A172 (cell line): ENCODE data around the gene LIMS1. TPM values are rescaled to one million over a fixed set of nuclear protein-coding genes. Genes with fewer than 3 reads are reported as not detected.
"Not testable (repeated sequence)": the region's sequence is repeated elsewhere in the genome, so short reads cannot be mapped to it uniquely, and the experiment has no call there.

Experiments
- DNase-seq: peaks from one replicate; pipeline ENCODE4 v3.0.0-alpha.2; 2015; ENCODE audit warnings: low spot score
- total RNA-seq: library from RNA; depleted of rRNA; stranded (reverse); fragments of >200 nt; shearing (Covaris generic); gene quantifications from 2 replicates; pipeline ENCODE4 v1.2.3, GENCODE V29; 2014

The LIMS1 gene
- total RNA-seq, 1 experiment from 2014 or later, result 53.8 TPM

DNA sequence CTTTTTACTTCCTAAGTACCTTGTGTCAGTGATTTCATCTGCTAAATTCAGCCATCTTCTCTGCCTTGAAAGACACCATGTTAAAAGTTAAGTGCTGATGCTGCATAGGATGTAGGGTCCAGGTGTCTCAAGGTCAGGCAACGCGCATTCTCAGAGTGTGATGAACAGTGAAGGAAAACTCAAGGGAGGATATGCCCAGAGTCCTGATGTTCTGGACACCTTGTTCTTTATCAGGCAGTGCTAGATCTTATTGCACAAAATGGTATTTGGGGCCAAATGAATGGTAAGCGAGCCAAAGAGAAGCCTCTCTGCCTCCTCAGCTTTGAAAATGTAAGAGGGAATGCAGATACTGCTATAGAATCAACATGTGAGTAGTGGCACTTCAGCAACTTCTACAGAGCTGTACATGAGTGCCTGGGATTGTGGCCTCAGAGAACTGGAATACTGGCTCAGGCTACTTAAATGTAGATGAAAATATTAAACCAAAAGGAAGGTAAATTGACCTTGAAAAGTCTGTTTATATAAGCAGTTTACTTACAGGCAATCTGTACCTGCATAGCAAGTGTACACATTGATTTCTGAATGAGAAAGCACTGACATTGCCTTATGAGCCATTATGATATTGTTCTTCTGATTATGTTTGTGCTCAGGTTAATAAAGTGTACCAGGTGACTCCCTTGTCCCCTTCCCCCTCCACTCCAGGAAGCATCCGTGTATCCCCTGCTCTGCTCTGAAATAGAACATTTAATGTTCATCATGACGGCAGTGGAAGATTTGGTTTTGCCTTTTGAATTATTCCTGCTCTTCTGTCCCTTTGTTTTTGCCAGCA lies 98.3 kb downstream of the LIMS1 start:
- DNase-seq, result no peak

DNA sequence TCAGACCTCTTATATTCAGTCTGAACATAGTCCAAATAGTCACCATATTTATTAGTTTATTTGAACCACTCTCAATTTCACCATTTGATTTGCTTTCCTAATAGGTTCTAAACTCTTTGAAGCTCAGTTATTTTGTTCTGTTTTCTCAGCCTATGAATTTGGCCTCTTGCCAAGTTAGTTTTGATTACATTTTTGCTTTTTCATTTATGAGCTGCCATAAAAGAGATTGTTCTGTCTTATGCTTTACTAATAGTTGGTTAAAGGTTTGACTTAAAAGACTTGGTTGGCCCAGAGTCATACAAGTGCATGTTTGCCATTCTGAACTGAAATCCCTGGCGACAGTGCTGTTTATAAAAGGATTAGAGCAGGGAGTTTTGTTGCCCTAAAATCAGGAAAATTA lies 99.1 kb downstream of the LIMS1 start:
- no peak for DNase-seq

- no peak for DNase-seq
These were observed 99.7 kb downstream of the LIMS1 start for GRCh38 chr2:108634011-108634410.

DNA sequence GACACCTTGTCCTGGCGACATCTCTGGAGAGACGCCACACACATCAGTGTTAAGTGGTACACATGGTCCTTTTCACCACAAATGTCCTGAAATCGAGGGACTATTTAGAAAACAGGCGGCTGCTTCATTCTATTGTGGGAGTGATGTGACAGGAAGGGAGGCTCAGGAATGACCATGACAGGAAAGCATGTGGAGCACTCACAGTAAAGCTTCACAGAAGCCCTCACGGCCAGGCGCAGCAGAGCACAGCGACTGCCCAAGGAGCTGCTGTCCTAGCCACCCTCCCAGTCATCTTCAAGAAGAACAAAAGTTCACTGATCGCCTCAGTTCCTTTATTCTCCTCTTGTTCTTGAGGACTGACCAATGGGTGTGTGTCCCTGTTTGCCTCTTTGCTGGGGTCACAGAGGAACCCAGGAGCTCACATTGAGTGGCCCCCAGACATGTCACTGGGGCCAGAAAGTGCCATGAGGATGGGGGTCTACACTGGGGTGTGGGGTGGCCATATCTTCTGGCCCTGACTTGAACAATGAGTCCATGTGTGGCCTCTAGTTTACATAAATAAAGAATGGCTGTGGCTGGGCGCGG lies 100.4 kb downstream of the LIMS1 start:
- DNase-seq, result no peak

GRCh38 chr2:108635630-108636354 lies 101.5 kb downstream of the LIMS1 start:
- DNase-seq, result no peak

DNA sequence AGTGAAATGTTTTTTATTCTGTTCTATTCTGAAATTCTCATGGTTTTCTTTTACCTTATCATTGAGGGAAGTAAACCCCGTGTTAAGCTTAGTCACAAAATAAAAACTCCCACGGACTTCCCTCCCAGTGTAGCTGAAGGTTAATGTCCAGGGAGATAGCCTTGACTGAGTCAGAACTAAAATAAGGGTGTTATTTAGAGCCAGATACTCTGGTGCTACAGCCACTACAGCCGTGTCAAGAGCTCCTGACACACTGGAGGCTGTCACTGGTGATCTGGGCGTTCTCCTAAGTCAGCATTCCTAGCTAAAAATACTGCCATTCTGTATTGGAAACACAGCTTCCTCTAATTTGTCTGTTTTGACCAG lies 103.0 kb downstream of the LIMS1 start:
- peak; percentile 89 for DNase-seq

DNA sequence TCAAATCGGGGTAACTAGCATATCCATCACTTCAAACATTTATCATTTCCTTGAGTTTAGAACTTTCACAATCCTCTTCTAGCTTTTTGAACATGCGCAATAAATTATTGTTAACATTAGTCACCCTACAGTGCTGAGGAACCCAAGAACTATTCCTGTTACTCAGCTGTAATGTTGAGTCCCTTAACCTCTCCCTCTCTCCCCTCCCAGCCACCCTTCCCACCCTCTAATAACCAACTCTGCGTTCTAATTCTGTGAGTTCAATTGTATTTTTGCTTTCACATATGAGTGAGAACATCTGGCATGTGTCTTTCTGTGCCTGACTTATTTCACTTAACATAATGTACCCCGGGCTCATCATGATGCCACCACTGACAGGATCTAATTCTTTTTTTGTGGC lies 106.5 kb downstream of the LIMS1 start:
- peak; percentile 85 for DNase-seq

DNA sequence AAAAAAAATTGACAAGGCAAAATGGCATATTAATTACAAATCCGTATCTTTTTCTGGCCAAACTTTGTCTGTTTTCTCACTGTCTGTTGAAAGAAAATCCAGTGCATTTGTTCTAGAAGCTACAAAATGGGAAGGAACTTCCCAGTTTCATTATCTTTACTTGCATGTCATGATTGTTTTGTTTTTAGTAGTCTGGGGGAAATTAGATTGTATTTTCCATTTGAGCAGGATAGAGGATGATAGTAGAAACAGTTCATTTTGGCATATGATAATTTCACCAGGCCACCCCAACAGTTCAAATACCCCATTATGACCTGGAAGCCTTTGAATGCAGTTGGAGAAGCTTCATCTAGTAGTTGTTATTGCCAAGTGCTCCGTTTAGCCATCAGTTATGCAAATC lies 107.5 kb downstream of the LIMS1 start:
- DNase-seq, result no peak

DNA sequence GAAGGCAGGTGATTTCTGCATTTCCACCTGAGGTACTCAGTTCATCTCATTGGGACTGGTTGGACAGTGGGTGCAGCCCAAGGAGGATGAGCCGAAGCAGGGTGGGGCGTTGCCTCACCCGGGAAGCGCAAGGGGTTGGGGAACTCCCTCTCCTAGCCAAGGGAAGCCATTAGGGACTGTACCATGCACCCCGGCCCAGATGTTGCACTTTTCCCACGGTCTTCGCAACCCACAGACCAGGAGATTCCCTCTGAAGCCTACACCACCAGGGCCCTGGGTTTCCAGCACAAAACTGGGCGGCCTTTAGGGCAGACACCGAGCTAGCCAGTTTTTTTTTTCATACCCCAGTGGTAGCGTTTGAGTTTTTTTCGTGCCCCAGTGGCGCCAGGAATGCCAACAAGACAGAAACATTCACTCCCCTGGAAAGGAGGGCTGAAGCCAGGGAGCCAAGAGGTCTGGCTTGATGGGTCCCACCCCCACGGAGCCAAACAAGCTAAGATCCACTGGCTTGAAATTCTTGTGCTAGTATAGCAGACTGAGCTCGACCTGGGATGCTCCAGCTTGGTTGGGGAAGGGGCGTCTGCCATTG lies 109.1 kb downstream of the LIMS1 start:
- DNase-seq, result no peak

DNA sequence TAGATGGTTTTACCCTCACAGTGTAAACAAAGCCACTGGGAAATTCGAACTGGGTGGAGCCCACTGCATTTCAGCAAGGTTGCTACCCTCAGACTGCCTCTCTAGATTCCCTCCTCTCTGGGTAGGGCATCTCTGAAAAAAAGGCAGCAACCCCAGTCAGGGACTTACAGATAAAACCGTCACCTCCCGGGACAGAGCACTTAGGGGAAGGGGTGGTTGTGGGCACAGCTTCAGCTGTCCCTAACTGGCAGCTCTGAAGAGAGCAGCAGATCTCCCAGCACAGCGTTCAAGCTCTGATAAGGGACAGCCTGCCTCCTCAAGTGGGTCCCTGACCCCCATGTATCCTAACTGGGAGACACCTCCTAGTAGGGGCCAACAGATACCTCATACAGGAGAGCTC lies 109.6 kb downstream of the LIMS1 start:
- not testable (repeated sequence) for DNase-seq

DNA sequence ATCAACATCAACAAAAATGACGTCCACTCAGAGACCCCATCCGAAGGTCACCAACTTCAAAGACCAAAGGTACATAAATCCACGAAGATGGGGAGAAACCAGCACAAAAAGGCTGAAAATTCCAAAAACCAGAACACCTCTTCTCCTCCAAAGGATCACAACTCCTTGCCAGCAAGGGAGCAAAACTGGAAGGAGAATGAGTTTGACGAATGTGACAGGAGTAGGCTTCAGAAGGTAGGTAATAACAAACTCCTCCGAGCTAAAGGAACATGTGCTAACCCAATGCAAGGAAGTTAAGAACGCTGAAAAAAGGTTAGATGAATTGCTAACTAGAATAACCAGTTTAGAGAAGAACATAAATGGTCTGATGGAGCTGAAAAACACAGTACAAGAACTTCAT lies 110.2 kb downstream of the LIMS1 start:
- DNase-seq, result not testable (repeated sequence)

DNA sequence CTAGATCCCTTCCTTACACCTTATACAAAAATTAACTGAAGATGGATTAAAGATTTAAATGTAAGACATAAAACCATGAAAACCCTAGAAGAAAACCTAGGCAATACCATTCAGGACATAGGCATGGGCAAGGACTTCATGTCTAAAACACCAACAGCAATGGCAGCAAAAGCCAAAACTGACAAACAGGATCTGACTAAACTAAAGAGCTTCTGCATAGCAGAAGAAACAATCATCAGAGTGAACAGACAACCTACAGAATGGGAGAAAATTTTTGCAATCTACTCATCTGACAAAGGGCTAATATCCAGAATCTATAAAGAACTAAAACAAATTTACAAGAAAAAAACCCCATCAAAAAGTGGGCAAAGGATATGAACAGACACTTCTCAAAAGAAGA lies 114.5 kb downstream of the LIMS1 start:
- DNase-seq, result not testable (repeated sequence)

- not testable (repeated sequence) for DNase-seq
These were observed 116.2 kb downstream of the LIMS1 start for GRCh38 chr2:108650465-108650864.

DNA sequence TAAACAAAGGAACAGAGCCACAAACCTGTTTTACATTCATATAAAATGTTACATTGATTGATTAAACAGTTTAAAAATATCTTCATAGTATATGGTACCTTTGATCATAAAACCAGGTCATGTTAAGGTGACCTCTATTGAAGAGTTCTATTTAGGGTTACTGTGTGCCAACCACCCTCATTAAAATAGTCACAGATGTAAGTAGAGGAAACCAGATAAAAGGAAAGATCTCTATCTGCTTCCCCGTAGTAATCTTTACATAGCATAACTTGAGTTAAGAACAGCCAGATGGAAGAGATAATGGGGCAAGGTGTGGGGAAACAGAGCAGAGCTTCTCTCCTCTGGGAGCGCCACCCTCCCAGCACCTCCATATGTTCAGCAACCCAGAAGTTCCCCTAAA lies 117.2 kb downstream of the LIMS1 start:
- not testable (repeated sequence) for DNase-seq

- DNase-seq, result peak; percentile 78
These were observed 118.1 kb downstream of the LIMS1 start for GRCh38 chr2:108652187-108652931.

DNA sequence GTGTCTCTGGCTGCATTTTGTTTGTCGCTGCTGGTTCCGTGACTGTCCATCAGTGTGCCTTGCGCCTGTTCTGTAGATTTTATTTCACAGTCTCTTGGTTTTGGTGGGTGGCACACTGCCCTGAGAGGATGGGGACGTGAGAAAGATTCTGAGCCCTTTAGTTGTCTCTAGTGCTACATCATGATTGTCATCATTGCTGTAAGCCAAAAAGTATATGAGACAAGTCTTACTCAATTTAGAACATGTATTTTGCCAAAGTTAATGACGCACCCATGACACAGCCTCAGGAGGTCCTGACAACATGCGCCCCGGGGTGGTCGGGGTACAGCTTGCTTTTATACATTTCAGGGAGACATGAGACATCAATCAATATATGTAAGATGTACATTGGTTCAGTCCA lies 119.2 kb downstream of the LIMS1 start:
- not testable (repeated sequence) for DNase-seq

GRCh38 chr2:108653849-108654248 lies 119.6 kb downstream of the LIMS1 start:
- DNase-seq, result peak; percentile 37

- peak; percentile 48 for DNase-seq
These were observed 120.4 kb downstream of the LIMS1 start for GRCh38 chr2:108654521-108655125.

GRCh38 chr2:108655270-108655669 lies 121.0 kb downstream of the LIMS1 start:
- not testable (repeated sequence) for DNase-seq

DNA sequence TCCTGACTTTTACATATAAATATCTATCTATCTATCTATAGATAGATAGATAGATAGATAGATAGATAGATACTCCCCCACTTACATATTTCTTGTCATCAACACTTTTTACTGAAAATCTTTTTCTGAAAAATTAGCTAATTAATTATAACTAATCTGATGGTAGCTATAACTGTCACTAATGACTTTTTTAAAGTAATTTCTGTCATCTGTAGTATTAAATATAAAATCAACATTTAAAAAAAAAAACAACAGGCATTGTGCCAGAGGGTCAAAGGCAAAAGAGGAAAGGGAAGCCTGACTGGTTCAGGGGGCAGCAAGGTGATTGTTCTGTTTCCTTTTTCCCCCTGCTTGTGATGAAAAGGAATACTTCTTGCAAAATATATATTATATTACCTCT lies 122.0 kb downstream of the LIMS1 start:
- not testable (repeated sequence) for DNase-seq

DNA sequence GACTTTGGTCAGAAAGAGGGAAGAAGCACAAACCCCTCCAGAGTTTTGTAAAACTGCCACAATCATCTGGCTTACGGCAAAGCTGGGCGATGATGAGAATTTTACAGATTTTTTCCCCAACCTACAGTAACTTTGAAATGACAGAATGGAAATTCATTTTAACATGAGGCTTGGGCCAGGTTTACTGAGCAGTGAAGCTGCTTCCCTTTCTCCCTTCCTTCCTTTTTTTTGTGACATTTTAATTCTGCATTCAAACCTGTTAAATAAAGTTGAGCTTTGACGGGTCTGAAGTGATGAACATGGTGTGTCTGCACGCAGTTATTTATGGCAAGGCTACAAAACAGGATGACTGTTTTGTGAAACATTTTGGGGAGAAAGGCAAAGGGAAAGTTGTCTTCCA lies 123.2 kb downstream of the LIMS1 start:
- DNase-seq, result not testable (repeated sequence)
